SK-N-SH (cell line): Measurements from ENCODE around the gene PTPN18. TPM values are rescaled to one million over a fixed set of nuclear protein-coding genes. Genes with fewer than 3 reads are reported as not detected.

Experiments used
- CTCF ChIA-PET: fragments of 300-600, 350-600 bp; formaldehyde crosslinking; extraction: SDS; loops from one replicate; lab custom pipeline; 2021; lab: Yijun Ruan, JAX
- POLR2A ChIA-PET: fragments of 350-600 bp; sonication (Branson Sonifier 250); formaldehyde crosslinking; extraction: SDS; loops from one replicate; lab custom pipeline; 2020; ENCODE audit warnings: antibody characterized with exemption, inconsistent platforms; lab: Yijun Ruan, JAX
- DNase-seq: peaks from one replicate; pipeline ENCODE4 v3.0.0; 2012
- H2AFZ ChIP-seq: fragments of 200-600 bp; sonication (generic); 2 replicates; pipeline ENCODE4 v1.8.1; 2016; ENCODE audit warnings: antibody characterized with exemption, mild to moderate bottlenecking, low read depth
- H3F3A ChIP-seq: fragments of 200-600 bp; sonication (generic); replicated peaks from 2 replicates; pipeline ENCODE3; 2016; ENCODE audit warnings: antibody characterized with exemption, mild to moderate bottlenecking; ENCODE audit not compliant: insufficient read depth
- H3K27ac ChIP-seq, 2 experiments: fragments of 200-500 bp in 1 of 2; fragments of 200-600 bp in 1 of 2; sonication (Bioruptor generic) in 1 of 2; sonication (generic), shearing (Covaris generic) in 1 of 2; 2 replicates each; pipeline versions ENCODE4 v1.5.1 to v1.6.1; 2014 to 2016; ENCODE audit warnings: low read depth in 2 of 2, inconsistent platforms in 1 of 2, low read length in 1 of 2, mild to moderate bottlenecking in 1 of 2, mixed read lengths in 1 of 2
- H3K27me3 ChIP-seq: fragments of 200-600 bp; sonication (generic), shearing (Covaris generic); 2 replicates; pipeline ENCODE4 v1.6.1; 2016; ENCODE audit warnings: mixed run types; ENCODE audit not compliant: insufficient read depth
- H3K36me3 ChIP-seq, 2 experiments: fragments of 200-500 bp in 1 of 2; fragments of 200-600 bp in 1 of 2; sonication (Bioruptor generic) in 1 of 2; sonication (generic) in 1 of 2; replicated peaks in 1 of 2; 2 replicates each; pipeline versions ENCODE3 to v1.5.1; 2014 to 2016; ENCODE audit warnings: low read length in 1 of 2, mild to moderate bottlenecking in 1 of 2; ENCODE audit not compliant: insufficient read depth in 2 of 2, control insufficient read depth in 1 of 2
- H3K4me1 ChIP-seq, 2 experiments: fragments of 200-500 bp in 1 of 2; fragments of 200-600 bp in 1 of 2; sonication (Bioruptor generic) in 1 of 2; sonication (generic), shearing (Covaris generic) in 1 of 2; 2 replicates each; pipeline versions ENCODE4 v1.5.1 to v1.6.1; 2014 to 2016; ENCODE audit warnings: low read depth in 1 of 2, low read length in 1 of 2, mixed run types in 1 of 2; ENCODE audit not compliant: insufficient read depth in 2 of 2, control insufficient read depth in 1 of 2
- H3K4me2 ChIP-seq: fragments of 200-600 bp; sonication (generic), shearing (Covaris generic); 2 replicates; pipeline ENCODE4 v1.6.1; 2017; ENCODE audit warnings: mixed run types
- H3K4me3 ChIP-seq, 2 experiments: fragments of 200-500 bp in 1 of 2; fragments of 200-600 bp in 1 of 2; sonication (Bioruptor generic) in 1 of 2; sonication (generic), shearing (Covaris generic) in 1 of 2; 2 replicates each; pipeline versions ENCODE4 v1.5.1 to v1.8.1; 2014 to 2016; ENCODE audit warnings: low read depth in 2 of 2, inconsistent platforms in 1 of 2, low read length in 1 of 2, mild to moderate bottlenecking in 1 of 2, mixed read lengths in 1 of 2, moderate library complexity in 1 of 2
- H3K79me2 ChIP-seq: fragments of 200-600 bp; sonication (generic); 2 replicates; pipeline ENCODE4 v1.8.1; 2017; ENCODE audit warnings: mild to moderate bottlenecking; ENCODE audit not compliant: insufficient read depth
- H3K9ac ChIP-seq: fragments of 200-600 bp; sonication (generic); 2 replicates; pipeline ENCODE4 v1.6.1; 2017; ENCODE audit warnings: mixed run types
- H3K9me2 ChIP-seq: fragments of 200-600 bp; sonication (generic); 2 replicates; pipeline ENCODE4 v1.6.1; 2017; ENCODE audit warnings: mixed run types
- H3K9me3 ChIP-seq: fragments of 200-600 bp; sonication (generic); 2 replicates; pipeline ENCODE4 v1.6.1; 2017; ENCODE audit warnings: mixed run types, mild to moderate bottlenecking, moderate library complexity
- H4K20me1 ChIP-seq: fragments of 200-600 bp; sonication (generic); 2 replicates; pipeline ENCODE4 v1.6.1; 2017; ENCODE audit warnings: mild to moderate bottlenecking, mixed run types; ENCODE audit not compliant: insufficient read depth
- ELF1 ChIP-seq: IDR thresholded peaks from 2 replicates; pipeline ENCODE4 v1.4.0; 2012
- EZH2phosphoT487 ChIP-seq: fragments of 200-600 bp; sonication (generic); IDR thresholded peaks from 2 replicates; pipeline ENCODE4 v1.6.1; 2017; ENCODE audit warnings: low read depth, mixed run types, mild to moderate bottlenecking, antibody characterized with exemption, moderate library complexity, borderline replicate concordance
- FOSL2 ChIP-seq: IDR thresholded peaks from 2 replicates; pipeline ENCODE4 v1.4.0; 2012; ENCODE audit warnings: low read depth, mild to moderate bottlenecking, moderate library complexity, borderline replicate concordance
- FOXM1 ChIP-seq: IDR thresholded peaks from 2 replicates; pipeline ENCODE4 v1.4.0; 2012; ENCODE audit warnings: low read depth, mild to moderate bottlenecking
- GABPA ChIP-seq: IDR thresholded peaks from 2 replicates; pipeline ENCODE4 v1.4.0; 2012; ENCODE audit warnings: low read depth, mild to moderate bottlenecking
- GATA2 ChIP-seq: sonication (generic); formaldehyde crosslinking; IDR thresholded peaks from 2 replicates; pipeline ENCODE4 v1.5.0; 2020; ENCODE audit warnings: mild to moderate bottlenecking, missing genetic modification reagents
- IRF3 ChIP-seq: fragments of 150-350 bp; IDR thresholded peaks from 2 replicates; pipeline ENCODE4 v1.6.1; 2016; ENCODE audit warnings: mild to moderate bottlenecking, low read depth, low read length
- JUND ChIP-seq: IDR thresholded peaks from 2 replicates; pipeline ENCODE4 v1.4.0; 2012
- MAX ChIP-seq: IDR thresholded peaks from 2 replicates; pipeline ENCODE4 v1.4.0; 2012; ENCODE audit warnings: low read depth
- MXI1 ChIP-seq: IDR thresholded peaks from 2 replicates; pipeline ENCODE4 v1.6.1; 2012; ENCODE audit warnings: mild to moderate bottlenecking, low read depth, low read length, improper control_type of control experiment
- NFIC ChIP-seq: IDR thresholded peaks from 2 replicates; pipeline ENCODE4 v1.4.0; 2012; ENCODE audit warnings: borderline replicate concordance
- NRF1 ChIP-seq: IDR thresholded peaks from 2 replicates; pipeline ENCODE4 v1.6.1; 2012; ENCODE audit warnings: low read depth, mild to moderate bottlenecking, low read length
- POLR2AphosphoS5 ChIP-seq: IDR thresholded peaks from 2 replicates; pipeline ENCODE4 v1.6.1; 2012; ENCODE audit warnings: low read depth, low read length
- RCOR1 ChIP-seq: fragments of 150-350 bp; IDR thresholded peaks from 2 replicates; pipeline ENCODE4 v1.6.1; 2017; ENCODE audit warnings: antibody characterized with exemption, low read length
- RFX5 ChIP-seq: IDR thresholded peaks from 2 replicates; pipeline ENCODE4 v1.6.1; 2012; ENCODE audit warnings: mild to moderate bottlenecking, improper control_type of control experiment, low read length
- SMC3 ChIP-seq: IDR thresholded peaks from 2 replicates; pipeline ENCODE4 v1.6.1; 2012; ENCODE audit warnings: low read depth, low read length, improper control_type of control experiment
- TCF12 ChIP-seq: IDR thresholded peaks from 2 replicates; pipeline ENCODE4 v1.4.0; 2012
- YY1 ChIP-seq: IDR thresholded peaks from 2 replicates; pipeline ENCODE4 v1.4.0; 2012; ENCODE audit warnings: low read depth, mild to moderate bottlenecking
- WGBS: methylation state at CpG from one replicate; pipeline ENCODE4 v1.1.6; 2017; ENCODE audit warnings: low lambda C conversion rate; 5-methylcytosine and 5-hydroxymethylcytosine counted together
- polyA plus RNA-seq, 3 experiments: library from polyadenylated mRNA; depleted of rRNA; stranded (reverse); fragments of >200 nt; gene quantifications; 2 replicates each; pipeline ENCODE4 v1.2.3, GENCODE V29; 2012
- TF ChIP-seq, protein P1 (sequence below): IDR thresholded peaks from 2 replicates; pipeline ENCODE4 v1.4.0; 2012; ENCODE audit warnings: low read depth, borderline replicate concordance
- TF ChIP-seq, protein P2 (sequence below): fragments of 200-600 bp; sonication (generic); IDR thresholded peaks from 2 replicates; pipeline ENCODE4 v1.6.1; 2017; ENCODE audit warnings: antibody characterized with exemption, mild to moderate bottlenecking, moderate library complexity

The PTPN18 gene
- polyA plus RNA-seq, 1 of the 3 experiments (the other 2 are of a cell fraction) = 30.4 TPM

- Histone ChIP-seq H3K9ac (no peak overlapping the region), H3K4me1 (peaks cover 0 to 24% of the 10 kb centered on the region in 2 experiments; a peak in 2 of 4 replicates), H4K20me1 (no peaks in the 10 kb centered on the region), H3K9me3 (no peaks in the 10 kb centered on the region), H3K36me3 (peaks cover 5 to 18% of the 10 kb centered on the region in 2 experiments), H3K27ac (no peak overlapping the region), H3K4me3 (no peak overlapping the region), H3K9me2 (no peaks in the 10 kb centered on the region), H2AFZ (no peak overlapping the region), H3K27me3 (no peaks in the 10 kb centered on the region), H3F3A (peaks cover 3% of the 10 kb centered on the region), H3K79me2 (no peaks in the 10 kb centered on the region; the same call in 1 of the 2 replicates)
- WGBS = 97% methylated on average over 7 of the region's 7 CpGs
- POLR2A ChIA-PET = no interaction called here
- DNase-seq = no peak
- no peak for TF ChIP-seq MAX
- no peak for TF ChIP-seq YY1
- TF ChIP-seq NFIC = no peak
- no peak for TF ChIP-seq MXI1
- TF ChIP-seq IRF3 = no peak
- no peak for TF ChIP-seq RFX5
- TF ChIP-seq RCOR1 = no peak
- no peak for TF ChIP-seq EZH2phosphoT487
- TF ChIP-seq TCF12 = no peak
- TF ChIP-seq, protein P1, sequence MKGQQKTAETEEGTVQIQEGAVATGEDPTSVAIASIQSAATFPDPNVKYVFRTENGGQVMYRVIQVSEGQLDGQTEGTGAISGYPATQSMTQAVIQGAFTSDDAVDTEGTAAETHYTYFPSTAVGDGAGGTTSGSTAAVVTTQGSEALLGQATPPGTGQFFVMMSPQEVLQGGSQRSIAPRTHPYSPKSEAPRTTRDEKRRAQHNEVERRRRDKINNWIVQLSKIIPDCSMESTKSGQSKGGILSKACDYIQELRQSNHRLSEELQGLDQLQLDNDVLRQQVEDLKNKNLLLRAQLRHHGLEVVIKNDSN = no peak
- TF ChIP-seq GABPA = no peak
- TF ChIP-seq FOXM1 = no peak
- no peak for TF ChIP-seq GATA2
- TF ChIP-seq SMC3 = no peak
- no peak for TF ChIP-seq POLR2AphosphoS5
- no peak for TF ChIP-seq JUND
- no peak for TF ChIP-seq NRF1
- no peak for TF ChIP-seq FOSL2
- no peak for TF ChIP-seq ELF1
- TF ChIP-seq, protein P2, sequence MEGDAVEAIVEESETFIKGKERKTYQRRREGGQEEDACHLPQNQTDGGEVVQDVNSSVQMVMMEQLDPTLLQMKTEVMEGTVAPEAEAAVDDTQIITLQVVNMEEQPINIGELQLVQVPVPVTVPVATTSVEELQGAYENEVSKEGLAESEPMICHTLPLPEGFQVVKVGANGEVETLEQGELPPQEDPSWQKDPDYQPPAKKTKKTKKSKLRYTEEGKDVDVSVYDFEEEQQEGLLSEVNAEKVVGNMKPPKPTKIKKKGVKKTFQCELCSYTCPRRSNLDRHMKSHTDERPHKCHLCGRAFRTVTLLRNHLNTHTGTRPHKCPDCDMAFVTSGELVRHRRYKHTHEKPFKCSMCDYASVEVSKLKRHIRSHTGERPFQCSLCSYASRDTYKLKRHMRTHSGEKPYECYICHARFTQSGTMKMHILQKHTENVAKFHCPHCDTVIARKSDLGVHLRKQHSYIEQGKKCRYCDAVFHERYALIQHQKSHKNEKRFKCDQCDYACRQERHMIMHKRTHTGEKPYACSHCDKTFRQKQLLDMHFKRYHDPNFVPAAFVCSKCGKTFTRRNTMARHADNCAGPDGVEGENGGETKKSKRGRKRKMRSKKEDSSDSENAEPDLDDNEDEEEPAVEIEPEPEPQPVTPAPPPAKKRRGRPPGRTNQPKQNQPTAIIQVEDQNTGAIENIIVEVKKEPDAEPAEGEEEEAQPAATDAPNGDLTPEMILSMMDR = no peak
- TF ChIP-seq, all 33 proteins: peak for 0
- no peak overlapping the region for H3K4me2 ChIP-seq
- CTCF ChIA-PET = interaction anchor here (0.8 to 1.5 kb wide), 2 partner anchors 20 to 170 kb away, joined by 3 to 4 read pairs; partner anchors contain the start of genes MZT2B and SMPD4
Measured at GRCh38 chr2:130352237-130352636, 3.6 kb upstream of the PTPN18 start.
